HPDE6-E6E7 (cell line): Measurements from ENCODE around the gene CADM2.

Experiments
- DNase-seq: peaks from one replicate; pipeline ENCODE4 v3.0.0; 2011; ENCODE audit warnings: missing footprints; ENCODE audit errors: extremely low spot score

CADM2 gene

DNA sequence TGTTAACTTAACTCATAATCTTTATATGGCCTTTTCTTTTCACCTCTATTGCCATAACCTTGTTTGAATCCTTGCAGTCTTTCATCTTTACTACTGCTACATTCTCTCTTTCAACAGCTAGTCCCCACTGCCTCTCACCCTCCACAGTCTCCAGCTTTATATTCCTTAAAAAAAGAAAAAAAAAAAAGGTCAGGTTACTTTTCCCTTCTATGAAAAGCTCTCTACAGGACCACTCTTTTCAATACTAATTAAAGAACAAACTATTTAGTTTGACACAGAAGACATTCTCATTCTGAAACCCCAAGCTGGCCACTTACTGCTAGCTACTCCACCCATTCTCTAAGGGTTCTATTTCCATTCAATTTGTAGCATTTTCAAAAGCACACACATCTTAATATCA lies 25.6 kb downstream of the CADM2 start:
- DNase-seq: no peak

DNA sequence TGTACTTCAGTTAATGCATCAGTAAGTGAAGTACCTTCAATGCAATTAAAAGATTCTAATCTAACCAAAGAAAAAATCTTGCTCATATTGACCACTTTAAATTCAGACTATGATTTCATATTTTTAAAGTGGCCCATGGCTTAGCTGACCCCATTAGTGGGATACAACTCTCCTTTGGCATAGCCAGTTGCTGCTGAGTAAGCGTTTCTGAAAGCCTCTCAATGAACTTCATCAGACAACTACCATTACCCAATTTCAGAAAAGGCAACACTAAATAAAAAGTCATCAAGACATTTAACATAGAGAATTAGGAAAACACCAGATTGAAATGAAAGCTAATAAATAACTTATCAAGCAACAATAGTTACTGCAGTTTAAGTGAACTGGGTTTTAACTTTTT lies 27.0 kb downstream of the CADM2 start:
- DNase-seq: no peak

DNA sequence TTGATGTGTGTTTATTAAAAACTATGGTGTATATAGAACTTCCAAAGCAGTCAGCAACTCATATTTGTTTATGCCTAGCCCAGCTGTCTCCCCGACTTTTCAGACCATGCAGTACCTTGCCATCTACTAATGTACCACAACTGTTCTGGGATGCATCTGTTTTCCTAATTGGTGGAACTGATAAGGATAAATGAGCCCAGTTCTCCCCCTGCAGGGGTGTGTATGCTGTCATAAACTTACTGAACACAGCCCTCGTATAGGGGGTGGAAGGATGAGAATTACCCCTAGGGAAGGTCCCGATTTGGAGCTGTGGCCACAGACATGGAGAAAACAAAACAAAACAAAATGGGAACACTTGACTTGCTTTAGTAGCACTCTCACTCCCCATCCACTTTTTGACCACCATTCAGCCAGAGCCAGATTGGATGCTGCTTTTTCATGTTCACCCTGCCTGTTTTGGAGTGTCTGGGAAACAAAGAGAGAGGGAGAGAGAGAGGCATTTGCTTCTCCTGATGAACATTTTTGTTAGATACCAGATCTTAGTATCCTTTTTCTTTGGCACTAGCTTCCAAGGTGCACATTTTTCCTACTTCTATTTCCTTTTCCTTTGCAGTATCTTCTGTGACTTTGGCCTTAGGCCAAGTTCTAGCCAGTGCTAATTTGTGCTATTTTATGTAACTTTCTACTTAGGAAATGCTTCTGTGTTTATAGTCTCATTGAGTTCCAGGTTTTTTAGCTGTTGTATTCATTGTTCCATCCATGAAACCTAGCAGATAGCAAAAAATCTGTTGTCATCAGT lies 29.1 kb downstream of the CADM2 start:
- DNase-seq: no peak

DNA sequence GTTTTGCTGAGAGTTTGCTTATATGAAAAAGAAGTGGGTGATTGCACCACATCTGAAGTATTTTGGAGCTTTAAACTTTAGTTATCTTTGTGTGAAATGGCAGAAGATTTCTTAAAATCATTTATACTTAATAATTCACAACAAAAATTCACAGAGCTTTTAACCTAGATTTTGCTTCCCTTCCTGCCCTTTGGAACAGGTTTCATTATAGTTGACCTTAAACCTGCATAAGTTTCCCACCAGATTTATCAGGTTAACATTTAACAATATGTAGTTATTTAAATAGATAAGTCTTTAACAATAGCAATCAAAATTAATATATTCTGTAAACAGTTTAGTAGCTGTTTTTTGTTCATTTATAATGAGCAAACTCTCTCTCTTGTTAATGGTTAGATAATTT lies 30.3 kb downstream of the CADM2 start:
- DNase-seq: no peak

DNA sequence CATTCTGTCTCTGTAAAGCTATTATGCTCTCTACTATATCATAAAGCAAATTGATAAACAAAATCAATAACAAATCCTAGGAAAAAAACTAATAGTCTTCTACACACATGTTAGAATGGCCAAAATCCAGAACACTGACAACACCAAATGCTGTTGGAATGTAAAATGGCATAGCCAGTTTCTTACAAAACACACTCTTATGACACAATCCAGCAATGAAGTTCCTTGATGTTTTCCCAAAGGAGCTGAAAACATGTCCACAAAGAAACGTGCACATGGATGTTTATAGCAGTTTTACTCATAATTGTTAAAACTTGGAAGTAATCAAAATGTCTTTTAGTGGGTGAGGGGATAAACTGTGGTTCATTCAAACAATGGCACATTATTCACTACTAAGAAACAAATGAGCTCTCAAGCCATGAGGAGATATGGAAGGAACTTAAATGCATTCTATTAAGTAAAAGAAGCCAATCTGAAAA lies 32.7 kb downstream of the CADM2 start:
- no peak for DNase-seq

DNA sequence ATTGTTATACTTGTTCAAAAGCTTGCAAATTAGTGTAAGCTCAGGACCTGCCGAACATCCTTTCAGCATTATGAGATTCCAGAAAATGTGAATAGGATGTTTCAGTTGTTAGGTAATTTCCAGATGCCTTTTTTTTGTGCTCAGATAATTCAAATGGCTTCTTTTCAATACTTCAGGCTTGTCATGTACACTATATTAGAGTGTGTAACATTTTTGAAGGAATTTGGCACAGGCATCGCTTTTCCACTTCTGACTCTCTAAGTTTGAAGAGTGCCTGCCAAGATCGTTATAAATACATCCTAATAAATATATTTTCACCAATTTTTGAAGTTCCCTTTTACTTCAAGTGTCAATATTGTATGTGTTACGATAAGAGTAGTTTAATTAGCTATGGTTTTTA lies 35.2 kb downstream of the CADM2 start:
- DNase-seq: no peak

DNA sequence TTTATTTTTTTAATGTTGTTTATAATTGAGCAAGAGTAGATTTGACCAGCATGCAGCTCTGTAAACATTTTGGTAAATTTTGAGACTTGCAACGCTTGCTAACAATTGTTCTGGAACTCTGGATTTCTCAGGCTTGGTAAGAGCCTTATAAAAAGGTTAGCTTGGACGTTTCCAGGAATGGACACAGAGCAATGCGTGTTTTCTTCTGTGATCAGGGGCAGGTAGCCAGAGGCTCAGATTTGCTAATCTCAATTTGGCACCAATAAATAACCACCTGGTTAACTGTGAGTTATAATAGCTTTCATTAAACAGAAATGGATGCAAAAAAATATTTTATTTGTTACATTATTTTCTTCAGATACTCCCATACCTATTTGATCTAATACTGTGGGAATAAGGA lies 39.8 kb downstream of the CADM2 start:
- DNase-seq: no peak

DNA sequence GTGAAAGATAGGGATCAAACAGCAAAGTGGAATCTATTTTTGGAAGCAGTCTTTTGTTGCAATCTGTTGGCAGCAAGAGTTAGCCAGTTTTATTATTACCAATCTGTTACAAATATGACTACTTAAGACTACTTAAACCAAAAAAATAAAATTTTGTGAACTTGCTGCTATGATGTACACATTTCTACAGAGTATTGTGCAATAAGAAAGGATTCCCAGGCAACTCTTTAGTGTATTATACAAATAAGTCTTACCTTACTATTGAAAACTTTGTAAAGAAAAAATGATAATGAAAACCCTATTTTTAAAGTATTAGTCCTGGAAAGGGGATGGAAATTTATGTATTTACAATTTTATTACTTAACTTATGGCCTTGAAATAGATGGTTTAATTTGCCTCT lies 44.7 kb downstream of the CADM2 start:
- DNase-seq: no peak

DNA sequence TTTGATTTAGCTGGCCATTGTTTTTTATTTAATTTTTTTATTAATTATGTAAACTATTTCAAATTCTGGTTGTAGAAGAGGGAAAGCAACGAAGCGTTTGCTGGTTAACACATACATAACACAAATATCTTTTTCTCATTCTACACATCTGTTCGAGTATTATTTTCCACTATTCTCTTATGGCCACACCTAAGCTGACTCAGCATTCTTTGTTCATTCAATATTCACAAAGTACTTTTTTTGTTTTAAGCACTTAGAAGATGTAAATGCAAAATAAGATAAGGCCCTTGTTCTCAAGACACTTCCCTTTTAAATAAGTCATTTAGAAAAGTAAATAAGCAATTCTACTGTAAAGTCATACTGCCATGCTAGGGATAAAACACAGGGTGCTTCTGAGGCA lies 45.4 kb downstream of the CADM2 start:
- no peak for DNase-seq

DNA sequence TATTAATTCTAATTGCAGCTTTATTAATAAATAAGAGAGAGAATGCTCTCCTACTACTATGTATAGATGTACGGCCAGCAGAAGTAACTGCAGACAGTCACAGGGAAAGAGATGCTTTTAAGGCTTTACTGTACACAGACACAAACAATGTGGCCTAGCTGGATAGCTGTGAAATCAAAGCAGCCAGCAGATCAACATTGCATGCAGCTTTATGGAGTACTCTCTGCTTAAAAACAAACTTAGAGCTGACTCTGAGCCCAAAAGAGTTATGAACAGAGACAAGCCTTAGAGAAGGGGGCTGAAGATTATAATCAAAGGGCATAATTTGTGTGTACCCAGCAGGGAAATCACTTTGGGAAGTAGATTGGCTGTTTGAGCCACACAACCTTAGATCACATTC lies 47.2 kb downstream of the CADM2 start:
- DNase-seq: no peak

DNA sequence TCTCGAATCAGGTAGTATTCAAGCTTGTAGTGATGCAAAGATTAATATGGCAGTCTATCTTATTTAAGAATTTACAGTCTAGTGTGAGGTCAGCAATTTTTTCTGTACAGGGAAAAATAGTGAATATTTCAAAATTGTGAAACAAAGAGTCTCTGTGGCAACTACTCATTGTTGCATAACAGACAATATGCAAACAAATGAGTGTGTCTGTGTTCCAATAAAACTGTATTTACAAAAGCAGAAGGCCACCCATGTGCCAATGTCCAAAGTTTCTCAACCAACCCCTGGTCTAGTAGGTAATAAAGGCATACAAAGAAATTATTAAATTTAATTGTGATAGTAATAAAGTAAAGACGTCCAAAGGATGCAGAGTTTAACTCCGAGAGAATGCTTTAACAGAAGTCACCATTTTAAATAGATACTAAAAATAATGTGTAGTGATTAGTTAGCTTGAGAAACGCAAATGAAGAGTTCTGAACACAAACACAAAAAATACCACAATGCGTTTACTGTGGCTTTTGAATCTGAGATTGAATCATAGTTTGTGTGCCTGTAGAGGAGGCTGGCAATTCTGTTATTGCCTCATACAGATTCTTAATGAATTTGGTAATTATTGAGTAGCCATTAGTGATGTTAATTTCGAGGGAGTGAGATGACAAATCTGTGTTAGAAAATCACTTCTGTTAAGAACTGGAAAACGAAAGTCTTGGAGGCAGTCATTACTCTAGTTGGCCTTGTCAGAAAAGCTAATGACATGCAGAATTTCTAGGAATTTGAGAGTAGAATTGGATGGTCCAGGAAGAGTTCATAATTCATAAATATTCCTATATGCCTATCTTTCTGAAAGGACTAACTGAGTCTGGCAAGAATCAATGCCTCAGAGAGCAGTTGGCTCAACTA lies 48.7 kb downstream of the CADM2 start:
- DNase-seq: no peak

DNA sequence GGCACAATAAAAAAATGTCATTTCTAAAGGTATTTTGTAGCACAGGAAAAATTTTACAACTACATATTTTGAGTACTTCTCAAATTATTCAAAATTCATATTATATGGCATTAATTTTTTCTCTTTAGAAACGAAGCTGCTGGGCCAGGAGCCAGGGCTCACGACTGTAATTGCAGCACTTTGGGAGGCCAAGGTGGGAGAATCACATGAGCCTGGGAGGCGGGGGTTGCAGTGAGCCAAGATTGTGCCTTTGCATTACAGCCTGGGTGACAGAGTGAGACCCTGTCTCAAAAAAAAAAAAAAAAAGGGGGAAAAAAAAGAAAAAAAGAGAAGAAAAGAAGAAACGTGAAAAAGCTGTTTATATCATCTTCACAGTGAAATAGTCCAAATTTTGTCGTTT lies 62.0 kb downstream of the CADM2 start:
- DNase-seq: no peak

DNA sequence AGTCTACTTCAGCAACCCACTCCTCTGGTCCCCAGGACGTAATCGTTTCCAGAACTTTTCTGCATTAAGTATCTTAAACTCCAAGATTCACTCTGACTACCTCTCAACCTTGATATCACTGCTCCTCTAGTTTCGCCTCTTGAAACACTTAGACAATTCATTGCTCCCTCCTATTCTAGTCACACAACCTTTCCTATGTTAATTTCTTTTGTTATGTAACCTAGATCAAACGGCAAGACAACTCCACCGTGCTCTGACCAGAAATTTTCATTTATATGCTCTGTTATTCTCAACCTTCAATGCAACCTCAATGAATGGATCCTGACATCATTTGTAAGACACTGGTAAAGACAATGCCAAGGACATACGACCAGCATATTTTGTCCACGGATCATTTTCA lies 71.3 kb downstream of the CADM2 start:
- DNase-seq: no peak

DNA sequence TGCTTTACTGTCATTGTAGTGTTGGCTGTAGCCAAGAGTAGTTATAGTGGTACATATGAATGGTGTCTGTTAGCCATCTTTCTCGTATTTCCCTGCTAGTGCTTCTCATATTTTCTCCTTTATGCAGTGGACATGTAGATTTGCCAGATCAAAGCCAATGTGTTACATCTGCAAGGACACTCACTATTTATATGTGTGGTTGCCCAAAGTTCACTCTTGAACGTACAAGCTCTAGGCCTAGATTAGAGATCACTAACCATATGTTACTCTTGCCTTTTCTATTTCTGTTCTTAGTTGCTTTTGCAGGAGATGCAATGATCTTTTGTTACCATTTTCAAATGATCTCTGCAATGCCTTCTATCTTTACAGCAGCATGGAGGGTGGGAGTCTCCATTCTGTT lies 78.4 kb downstream of the CADM2 start:
- DNase-seq: no peak

DNA sequence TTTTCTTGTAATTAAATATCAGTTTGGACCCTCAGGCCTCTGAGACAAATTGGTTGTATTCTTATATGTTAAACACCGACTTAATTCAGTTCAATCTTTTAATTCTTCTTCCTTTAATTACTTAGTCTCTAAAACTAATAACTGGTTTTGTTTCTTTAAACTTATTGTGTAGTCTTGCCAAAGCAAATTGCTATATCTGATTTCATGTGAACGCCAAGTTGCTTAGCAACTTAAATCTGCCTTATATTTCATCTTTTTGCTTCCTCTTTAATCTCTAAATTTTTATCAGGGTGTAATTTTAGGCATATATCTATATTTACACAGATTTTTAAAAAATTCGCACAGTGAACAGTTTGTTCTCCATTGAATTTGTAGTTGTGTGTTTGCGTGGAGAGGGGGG lies 82.2 kb downstream of the CADM2 start:
- no peak for DNase-seq

DNA sequence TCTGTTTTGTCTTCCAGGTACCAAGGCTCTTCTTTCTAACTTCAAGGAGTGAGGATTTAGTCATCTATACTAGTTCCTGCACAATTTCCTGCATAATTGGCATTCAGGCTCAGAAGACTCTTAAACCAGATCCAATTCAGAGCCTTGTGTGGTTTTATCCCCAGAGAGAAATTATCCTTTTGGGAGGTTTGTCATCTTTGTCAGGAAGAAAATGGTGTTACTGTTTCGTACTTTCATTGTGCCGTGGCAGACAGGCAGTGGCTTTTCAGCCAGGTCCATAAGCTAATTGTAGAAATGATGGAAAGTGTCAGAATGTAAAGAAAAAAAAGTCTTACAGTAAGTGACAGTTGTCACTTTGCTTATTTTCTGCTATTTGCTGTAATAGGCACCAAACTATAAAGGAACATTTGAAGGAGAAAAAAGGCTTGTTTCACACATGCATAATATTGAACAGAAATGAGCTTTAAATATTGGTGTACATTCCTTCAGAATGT lies 82.8 kb downstream of the CADM2 start:
- no peak for DNase-seq

DNA sequence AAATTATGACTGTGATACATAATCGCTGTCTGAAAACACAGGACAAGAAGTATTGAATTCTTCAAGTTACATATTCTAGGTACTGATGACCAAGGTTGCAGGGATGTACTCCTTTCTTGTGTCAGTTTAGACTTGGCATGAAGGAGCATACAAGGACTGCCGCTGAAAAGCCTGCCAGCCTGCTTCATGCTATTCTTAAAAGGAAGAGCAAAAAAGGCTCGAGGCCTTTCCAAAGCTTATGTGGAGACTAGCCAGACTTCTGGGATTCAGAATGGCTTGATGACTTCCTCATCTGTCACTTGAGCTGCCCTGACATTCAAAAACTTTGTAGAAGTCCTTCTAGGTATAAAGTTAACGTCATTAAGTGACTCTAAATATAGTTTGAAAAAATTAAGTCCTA lies 92.0 kb downstream of the CADM2 start:
- DNase-seq: no peak

DNA sequence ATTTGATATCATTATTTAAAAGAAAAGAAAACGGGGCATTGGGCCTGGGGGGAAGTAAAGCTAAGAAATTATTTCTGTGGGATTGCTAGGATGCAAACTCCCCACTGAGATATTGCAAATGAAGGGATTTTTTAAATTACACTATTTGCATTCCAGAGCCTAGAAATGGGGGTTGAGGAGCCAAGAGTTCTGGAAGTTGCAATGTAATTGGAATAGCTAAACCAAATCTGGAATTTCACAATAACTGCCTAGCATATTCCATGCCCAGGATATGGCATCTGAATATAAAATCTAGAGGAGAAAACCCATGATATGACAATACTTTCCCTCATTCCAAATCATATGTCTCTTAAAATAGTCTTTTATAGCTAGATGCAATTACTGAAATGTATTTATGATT lies 93.0 kb downstream of the CADM2 start:
- DNase-seq: no peak

DNA sequence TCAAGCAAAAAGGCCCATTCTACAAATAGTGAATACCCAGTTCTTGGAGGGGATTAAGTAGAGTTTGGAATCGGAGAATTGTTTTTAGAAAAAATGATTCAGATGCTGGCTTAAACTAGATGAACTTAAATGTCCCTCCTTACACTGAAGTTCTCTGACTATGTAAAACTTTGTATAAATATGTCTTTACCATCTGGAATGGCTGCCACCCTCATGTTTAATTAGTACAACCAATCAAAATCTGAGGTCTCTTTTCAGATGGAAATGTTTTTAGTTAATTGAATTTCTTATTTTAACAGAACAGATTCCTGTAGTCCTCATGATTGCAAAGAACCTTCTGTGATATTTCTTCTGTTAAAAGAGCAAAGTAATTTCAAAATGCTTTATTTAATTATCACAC lies 94.8 kb downstream of the CADM2 start:
- no peak for DNase-seq

DNA sequence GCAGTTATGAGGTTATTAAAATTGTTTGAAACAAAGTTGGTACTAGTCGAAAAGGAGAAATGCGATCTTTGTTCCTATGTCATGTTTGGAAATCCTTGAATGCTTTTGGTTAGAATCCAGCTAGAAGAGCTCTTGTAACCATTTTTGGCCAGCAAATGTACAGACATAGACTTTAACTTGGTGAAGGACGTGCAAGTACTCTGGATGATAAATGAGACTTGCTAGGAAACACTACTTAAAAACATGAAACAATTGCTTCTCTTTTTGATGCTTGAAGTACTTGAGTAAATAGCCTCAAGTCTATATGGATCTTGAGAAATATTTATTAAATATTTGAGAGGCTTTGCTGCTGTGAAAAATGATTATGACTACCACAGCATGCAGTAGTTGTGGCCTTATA lies 95.8 kb downstream of the CADM2 start:
- DNase-seq: no peak

DNA sequence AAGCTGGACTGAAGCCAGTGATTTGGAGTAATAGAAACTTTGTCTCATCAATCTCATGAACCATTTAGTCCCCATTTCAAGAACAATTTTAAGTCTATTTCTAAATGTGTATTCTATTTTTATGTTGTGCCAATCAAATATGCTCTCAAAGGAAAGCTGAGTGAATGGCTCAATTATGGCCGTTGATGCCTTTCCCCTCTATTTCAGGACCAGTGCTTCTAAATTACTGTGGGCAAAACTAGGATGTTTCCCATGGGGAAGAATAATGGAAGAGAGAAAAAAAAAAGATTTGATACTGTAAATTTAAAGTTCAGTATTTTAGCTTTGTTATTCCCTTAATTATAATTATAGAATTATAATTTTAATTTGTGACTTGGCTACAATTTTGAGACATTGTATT lies 110.1 kb downstream of the CADM2 start:
- no peak for DNase-seq

DNA sequence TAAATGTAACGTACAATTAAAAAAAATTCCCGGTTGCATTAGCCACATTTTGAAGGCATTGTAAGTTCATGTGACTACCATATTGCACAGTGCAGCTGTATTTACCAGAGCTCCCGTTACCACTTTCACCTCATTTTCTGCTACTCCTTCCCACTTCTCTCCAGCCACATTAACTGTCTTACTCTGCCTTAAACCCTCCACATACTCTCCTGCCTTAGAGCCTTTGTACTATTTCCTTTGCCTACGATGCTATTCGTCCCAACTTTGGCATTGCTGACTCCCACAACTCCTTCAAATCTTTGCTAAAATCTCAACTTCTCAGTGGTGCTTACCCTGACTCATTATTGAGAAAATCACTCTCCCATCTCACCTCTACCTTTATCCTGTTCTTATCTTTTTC lies 115.2 kb downstream of the CADM2 start:
- DNase-seq: no peak

DNA sequence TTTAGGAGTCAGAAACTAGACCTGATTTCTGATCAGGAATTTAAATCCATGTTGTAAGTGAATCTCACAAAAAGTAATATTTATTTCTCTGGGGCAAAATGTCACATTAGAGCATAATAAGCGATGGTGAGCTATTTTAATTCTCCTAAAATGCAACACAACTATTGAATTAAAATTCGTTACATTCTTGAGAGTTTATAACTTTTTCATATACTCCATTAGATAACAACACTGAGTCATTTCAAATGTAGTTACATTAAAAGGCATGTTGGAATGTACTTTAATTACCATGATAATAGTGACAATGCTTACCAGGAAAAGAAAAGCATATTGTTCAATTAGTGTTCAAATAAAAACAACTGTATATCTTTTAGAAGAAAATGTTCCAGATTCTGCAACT lies 116.9 kb downstream of the CADM2 start:
- no peak for DNase-seq
